GM12878 (cell line): Measurements from ENCODE around the gene EPB41L2. TPM values are rescaled to one million over a fixed set of nuclear protein-coding genes. Genes with fewer than 3 reads are reported as not detected.

ENCODE experiments used
- ATAC-seq: fragments of 200-7000 bp; cut with Tn5 transposase; 3 replicates; pipeline ENCODE4 v1.9.1; 2020; ENCODE audit warnings: mild to moderate bottlenecking, moderate library complexity
- BruUV-seq: library from RNA; stranded (reverse); fragments of 400-500 nt; replicated peaks from 2 replicates; lab custom pipeline; 2021; lab: Mats Ljungman, UMichigan
- CTCF ChIA-PET: fragments of 300-600 bp; sonication (Branson Sonifier 250); formaldehyde crosslinking; extraction: SDS; loops from one replicate; lab custom pipeline; 2021; ENCODE audit warnings: inconsistent platforms; lab: Yijun Ruan, JAX
- POLR2A ChIA-PET: fragments of 350-600 bp; formaldehyde crosslinking; extraction: SDS; loops from one replicate; lab custom pipeline; 2021; ENCODE audit warnings: inconsistent platforms; lab: Charles Lee
- RAD21 ChIA-PET: fragments of 300-600 bp; sonication (Branson Sonifier 250); formaldehyde crosslinking; loops from one replicate; lab custom pipeline; 2023; ENCODE audit warnings: antibody characterized with exemption; ENCODE audit not compliant: unreplicated experiment; lab: Charles Lee
- SMC1A ChIA-PET: fragments of 300-600 bp; sonication (Branson Sonifier 250); formaldehyde crosslinking; loops from one replicate; lab custom pipeline; 2023; ENCODE audit not compliant: unreplicated experiment, uncharacterized antibody; lab: Charles Lee
- DNase-seq: peaks from one replicate; pipeline ENCODE4 v3.0.0-alpha.2; 2011; ENCODE audit warnings: low read depth, low spot score
- FAIRE-seq: peaks from 3 replicates; lab custom pipeline; 2011; peaks lifted over from hg19 to GRCh38; lab: Jason Lieb, UNC
- H2AFZ ChIP-seq: 2 replicates; pipeline ENCODE4 v1.6.0; 2011; ENCODE audit warnings: low read depth, low read length, control low read depth; ENCODE audit not compliant: control insufficient read depth
- H3K27ac ChIP-seq: 2 replicates; pipeline ENCODE4 v1.5.1; 2011; ENCODE audit warnings: control low read depth; ENCODE audit not compliant: control insufficient read depth, insufficient read depth
- H3K27me3 ChIP-seq, 2 experiments: replicated peaks in 1 of 2; 2 replicates each; pipeline versions ENCODE4 v1.6.0 to v1.6.1; 2011; ENCODE audit warnings: low read length in 1 of 2; ENCODE audit not compliant: control insufficient read depth in 2 of 2, insufficient read depth in 2 of 2
- H3K36me3 ChIP-seq, 2 experiments: 2 replicates each; pipeline ENCODE4 v1.5.1; 2011; ENCODE audit warnings: low read length in 1 of 2; ENCODE audit not compliant: control insufficient read depth in 2 of 2, insufficient read depth in 2 of 2
- H3K4me1 ChIP-seq: 2 replicates; pipeline ENCODE4 v1.6.1; 2011; ENCODE audit warnings: mild to moderate bottlenecking, low read length, moderate library complexity, mixed read lengths; ENCODE audit not compliant: control insufficient read depth, insufficient read depth
- H3K4me2 ChIP-seq: 2 replicates; pipeline ENCODE4 v1.6.0; 2011; ENCODE audit warnings: control low read depth; ENCODE audit not compliant: control insufficient read depth, insufficient read depth
- H3K4me3 ChIP-seq: fragments of 200-600 bp; sonication (generic); 2 replicates; pipeline ENCODE4 v1.5.1; 2016
- H3K79me2 ChIP-seq: 2 replicates; pipeline ENCODE4 v1.6.0; 2011; ENCODE audit warnings: low read length; ENCODE audit not compliant: control insufficient read depth, insufficient read depth
- H3K9ac ChIP-seq: 2 replicates; pipeline ENCODE4 v1.8.0; 2011; ENCODE audit warnings: low read length, control low read depth, mixed read lengths; ENCODE audit not compliant: control insufficient read depth, insufficient read depth
- H3K9me3 ChIP-seq: replicated peaks from 3 replicates; pipeline ENCODE4 v1.5.1; 2011; ENCODE audit warnings: mild to moderate bottlenecking, low read length; ENCODE audit not compliant: control insufficient read depth, insufficient read depth
- H4K20me1 ChIP-seq: 2 replicates; pipeline ENCODE4 v1.6.0; 2011; ENCODE audit not compliant: control insufficient read depth, insufficient read depth
- ATF7 ChIP-seq: fragments of 450-650 bp; IDR thresholded peaks from 2 replicates; pipeline ENCODE4 v1.6.1; 2016; ENCODE audit warnings: low read depth, mild to moderate bottlenecking
- BMI1 ChIP-seq: fragments of 450-650 bp; IDR thresholded peaks from 2 replicates; pipeline ENCODE4 v1.6.1; 2016; ENCODE audit warnings: mild to moderate bottlenecking, moderate library complexity, borderline replicate concordance
- CHD2 ChIP-seq: IDR thresholded peaks from 2 replicates; pipeline ENCODE4 v1.6.1; 2011; ENCODE audit warnings: low read depth, low read length, improper control_type of control experiment, borderline replicate concordance
- DPF2 ChIP-seq: fragments of 450-650 bp; IDR thresholded peaks from 2 replicates; pipeline ENCODE4 v1.6.1; 2017; ENCODE audit warnings: mild to moderate bottlenecking
- E2F4 ChIP-seq: IDR thresholded peaks from 2 replicates; pipeline ENCODE4 v1.6.1; 2012; ENCODE audit warnings: low read depth, low read length, improper control_type of control experiment
- IKZF2 ChIP-seq, 2 experiments: fragments of 450-650 bp; IDR thresholded peaks; 2 replicates each; pipeline ENCODE4 v1.6.1; 2017; ENCODE audit warnings: mild to moderate bottlenecking in 2 of 2, moderate library complexity in 2 of 2
- NFXL1 ChIP-seq: fragments of 450-650 bp; IDR thresholded peaks from 2 replicates; pipeline ENCODE4 v1.6.1; 2017; ENCODE audit warnings: antibody characterized with exemption, mild to moderate bottlenecking, borderline replicate concordance
- PML ChIP-seq: IDR thresholded peaks from 2 replicates; pipeline ENCODE4 v1.6.1; 2012; ENCODE audit warnings: low read length, inconsistent platforms
- POLR2AphosphoS2 ChIP-seq: IDR thresholded peaks from 2 replicates; pipeline ENCODE4 v1.6.1; 2011; ENCODE audit warnings: low read depth, mild to moderate bottlenecking, low read length, improper control_type of control experiment, moderate library complexity
- SPI1 ChIP-seq: IDR thresholded peaks from 2 replicates; pipeline ENCODE4 v1.6.1; 2011; ENCODE audit warnings: low read depth, mild to moderate bottlenecking, low read length, moderate library complexity, borderline replicate concordance; ENCODE audit not compliant: insufficient read depth
- TARDBP ChIP-seq: IDR thresholded peaks from 2 replicates; pipeline ENCODE4 v1.6.1; 2016; ENCODE audit warnings: borderline replicate concordance
- ZSCAN29 ChIP-seq: fragments of 450-650 bp; IDR thresholded peaks from 2 replicates; pipeline ENCODE4 v1.6.1; 2017; ENCODE audit warnings: mild to moderate bottlenecking, moderate library complexity
- WGBS: methylation state at CpG from one replicate; pipeline ENCODE4 v1.1.6; 2016; ENCODE audit warnings: low lambda C conversion rate; ENCODE audit not compliant: insufficient replicate concordance, insufficient coverage; ENCODE audit errors: missing lambda C conversion rate; 5-methylcytosine and 5-hydroxymethylcytosine counted together
- in situ Hi-C: fragments of 300-500 bp; cut with MboI; formaldehyde crosslinking; loops from 9 replicates; pipeline ENCODE4 v1.14.3; 2018; ENCODE audit warnings: mixed read lengths
- intact Hi-C: fragments of 100-400 bp; cut with micrococcal nuclease; formaldehyde crosslinking; loops from one replicate; pipeline ENCODE4 v1.14.2; 2022; ENCODE audit not compliant: unreplicated experiment
- polyA plus RNA-seq, 11 experiments: library from polyadenylated mRNA; depleted of rRNA in 4 of 11; unstranded in 6 of 11; stranded (reverse) in 5 of 11; fragments of >200 nt; fragmentation: Nextera tagmentation in 4 of 11; fragmentation: Illumina TruSeq in 1 of 11; extraction: Ambion mirVana in 4 of 11; extraction: Trizol in 1 of 11; gene quantifications; 1 replicate in 1 of 11; 2 replicates in 10 of 11; pipeline versions ENCODE4 v1.2.1 to v1.2.3, GENCODE V29; 2011 to 2016; ENCODE audit warnings: inconsistent platforms in 2 of 11, missing spikeins in 2 of 11, low read depth in 1 of 11
- total RNA-seq, 4 experiments: library from RNA; depleted of rRNA in 3 of 4; stranded (reverse); fragments of >200 nt in 3 of 4; fragmentation: Illumina TruSeq in 1 of 4; extraction: Trizol in 1 of 4; gene quantifications; 2 replicates each; pipeline versions ENCODE4 v1.2.1 to v1.2.3, GENCODE V29; 2013 to 2021

Gene EPB41L2
- total and polyA plus RNA-seq, 10 of the 15 experiments (the other 5 are each of a cell fraction or from before 2014, with no cell fraction given): 7.4 to 41.6 (median 19.0) TPM

- H2AFZ ChIP-seq: no peak overlapping the region
- RAD21 ChIA-PET: interaction anchor here (1.2 kb wide), 1 partner anchor 23 kb away, joined by 4 read pairs; no protein-coding TSS in a partner anchor
- H3K4me2 ChIP-seq: no peak overlapping the region
- H3K9ac ChIP-seq: no peak overlapping the region
- intact Hi-C loops: no loop called here
- H3K9me3 ChIP-seq: no peaks in the 10 kb centered on the region
- in situ Hi-C loops: no loop called here
- POLR2A ChIA-PET: interaction anchor here (0.6 kb wide), 1 partner anchor 70 kb away, joined by 3 read pairs; no protein-coding TSS in a partner anchor
- H4K20me1 ChIP-seq: no peaks in the 10 kb centered on the region
- no peaks in the 10 kb centered on the region for H3K27me3 ChIP-seq
- FAIRE-seq (no peak), ATAC-seq (no peak)
- H3K4me1 ChIP-seq: no peaks in the 10 kb centered on the region
- no peak overlapping the region for H3K4me3 ChIP-seq
- WGBS: 77% methylated on average over 8 of the region's 8 CpGs
- peaks cover 9% of the 10 kb centered on the region for H3K79me2 ChIP-seq
- no peaks in the 10 kb centered on the region for H3K36me3 ChIP-seq
- no peak overlapping the region for H3K27ac ChIP-seq
- BruUV-seq: no TSS peak
- no peak for TF ChIP-seq POLR2AphosphoS2
- TF ChIP-seq IKZF2 (IDR thresholded peaks at IDR 0.05): no peak
- no peak for TF ChIP-seq NFXL1
- TF ChIP-seq BMI1: no peak
- TF ChIP-seq CHD2: no peak
- no peak for TF ChIP-seq ATF7
- no peak for TF ChIP-seq DPF2
- TF ChIP-seq PML: no peak
- TF ChIP-seq E2F4: no peak
- TF ChIP-seq SPI1: no peak
- TF ChIP-seq TARDBP: no peak
- no peak for TF ChIP-seq ZSCAN29
- TF ChIP-seq, all 136 proteins: peak for 0
- DNase-seq: no peak
- ChIA-PET SMC1A (interaction anchor here (0.8 to 1.4 kb wide), 4 partner anchors 12 to 38 kb away, joined by 3 to 5 read pairs (median 4); no protein-coding TSS in a partner anchor), CTCF (interaction anchor here (0.6 to 0.9 kb wide), 2 partner anchors 12 to 590 kb away, joined by 3 to 4 read pairs; partner anchors contain the start of gene MED23)
Observed at GRCh38 chr6:131037194-131037897, 25.7 kb downstream of the EPB41L2 start.
